ENCODE results near the gene CDH4. TPM values are rescaled to one million over a fixed set of nuclear protein-coding genes. Genes with fewer than 3 reads are reported as not detected.

CDH4 gene
- total RNA-seq, 1 donor from 2014 or later, result 0.23 TPM

DNA sequence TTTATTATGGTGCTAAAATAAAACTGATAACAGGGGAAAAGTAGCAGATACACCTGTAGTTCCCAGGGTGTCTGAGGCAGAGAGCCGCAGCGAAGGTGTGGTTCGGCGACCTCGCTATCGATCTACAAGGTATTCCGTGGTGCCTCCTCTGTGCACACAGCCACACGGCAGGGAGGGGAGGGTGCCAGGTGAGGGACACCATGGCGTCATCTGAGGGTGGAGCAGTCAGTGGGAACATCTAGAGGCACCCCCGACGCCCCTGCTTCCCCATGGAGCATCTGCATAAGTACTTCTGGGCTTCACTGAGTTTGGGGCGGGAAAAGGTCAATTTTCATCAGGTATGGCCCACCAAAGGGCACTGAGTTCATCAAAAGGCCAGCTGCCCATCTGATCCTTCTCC is 570.3 kb downstream of the CDH4 start:
- TF ChIP-seq, protein P1, sequence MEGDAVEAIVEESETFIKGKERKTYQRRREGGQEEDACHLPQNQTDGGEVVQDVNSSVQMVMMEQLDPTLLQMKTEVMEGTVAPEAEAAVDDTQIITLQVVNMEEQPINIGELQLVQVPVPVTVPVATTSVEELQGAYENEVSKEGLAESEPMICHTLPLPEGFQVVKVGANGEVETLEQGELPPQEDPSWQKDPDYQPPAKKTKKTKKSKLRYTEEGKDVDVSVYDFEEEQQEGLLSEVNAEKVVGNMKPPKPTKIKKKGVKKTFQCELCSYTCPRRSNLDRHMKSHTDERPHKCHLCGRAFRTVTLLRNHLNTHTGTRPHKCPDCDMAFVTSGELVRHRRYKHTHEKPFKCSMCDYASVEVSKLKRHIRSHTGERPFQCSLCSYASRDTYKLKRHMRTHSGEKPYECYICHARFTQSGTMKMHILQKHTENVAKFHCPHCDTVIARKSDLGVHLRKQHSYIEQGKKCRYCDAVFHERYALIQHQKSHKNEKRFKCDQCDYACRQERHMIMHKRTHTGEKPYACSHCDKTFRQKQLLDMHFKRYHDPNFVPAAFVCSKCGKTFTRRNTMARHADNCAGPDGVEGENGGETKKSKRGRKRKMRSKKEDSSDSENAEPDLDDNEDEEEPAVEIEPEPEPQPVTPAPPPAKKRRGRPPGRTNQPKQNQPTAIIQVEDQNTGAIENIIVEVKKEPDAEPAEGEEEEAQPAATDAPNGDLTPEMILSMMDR (IDR thresholded peaks at IDR 0.05; ENCODE audit: unreplicated experiment), result no peak
- no peak for DNase-seq (ENCODE audit: low spot score)
- no peaks in the 10 kb centered on the region for H3K27me3 Mint-ChIP-seq (ENCODE audit: unreplicated experiment)
- no peaks in the 10 kb centered on the region for H3K9me3 Mint-ChIP-seq (ENCODE audit: unreplicated experiment)
- no peak overlapping the region for H3K4me3 Mint-ChIP-seq (ENCODE audit: unreplicated experiment)
- H3K27ac Mint-ChIP-seq (ENCODE audit: unreplicated experiment), result no peak overlapping the region
- no peaks in the 10 kb centered on the region for H3K4me1 Mint-ChIP-seq (ENCODE audit: unreplicated experiment)
- H3K36me3 Mint-ChIP-seq (ENCODE audit: low read depth, unreplicated experiment), result no peaks in the 10 kb centered on the region

DNA sequence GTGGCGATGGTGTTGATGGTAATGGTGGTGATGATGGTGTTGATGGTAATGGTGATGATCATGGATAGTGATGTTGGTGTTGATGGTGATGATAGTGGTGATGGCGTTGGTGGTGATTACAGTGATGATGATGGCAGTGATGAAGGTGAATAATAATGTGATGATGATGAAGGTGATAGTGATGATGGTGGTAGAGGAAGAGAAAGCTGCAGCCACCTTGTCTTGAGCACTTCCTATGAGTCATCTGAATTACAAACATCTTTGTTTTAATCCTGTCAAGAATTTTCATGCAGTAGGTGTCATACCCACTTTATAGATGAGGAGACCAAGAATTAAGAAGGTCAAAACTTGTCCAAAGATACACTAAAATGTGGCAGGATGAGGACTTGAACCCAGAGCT is 571.2 kb downstream of the CDH4 start:
- H3K4me3 Mint-ChIP-seq (ENCODE audit: unreplicated experiment), result no peak overlapping the region
- H3K27ac Mint-ChIP-seq (ENCODE audit: unreplicated experiment), result no peak overlapping the region
- DNase-seq (ENCODE audit: low spot score), result no peak
- H3K27me3 Mint-ChIP-seq (ENCODE audit: unreplicated experiment), result no peaks in the 10 kb centered on the region
- TF ChIP-seq, protein P1 (IDR thresholded peaks at IDR 0.05; ENCODE audit: unreplicated experiment), result no peak
- no peaks in the 10 kb centered on the region for H3K36me3 Mint-ChIP-seq (ENCODE audit: low read depth, unreplicated experiment)
- H3K4me1 Mint-ChIP-seq (ENCODE audit: unreplicated experiment), result no peaks in the 10 kb centered on the region
- H3K9me3 Mint-ChIP-seq (ENCODE audit: unreplicated experiment), result no peaks in the 10 kb centered on the region

DNA sequence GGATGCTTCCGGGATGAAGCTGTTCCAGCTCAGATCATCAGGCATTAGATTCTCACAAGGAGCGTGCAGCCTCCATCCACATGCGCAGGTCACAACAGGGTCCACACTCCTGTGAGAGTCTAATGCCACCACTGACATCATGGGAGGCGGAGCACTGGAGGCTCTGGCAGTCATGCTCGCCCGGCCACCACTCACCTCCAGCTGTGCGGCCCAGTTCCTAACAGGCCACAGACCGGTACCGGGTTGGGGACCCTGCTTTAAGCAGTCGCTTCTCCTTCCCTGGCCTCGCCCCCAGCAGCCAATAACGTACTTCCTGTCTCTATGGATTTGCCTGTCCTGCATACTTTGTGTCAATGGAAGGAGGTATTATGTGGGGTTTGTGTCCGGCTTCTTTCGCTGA is 576.8 kb downstream of the CDH4 start:
- no peaks in the 10 kb centered on the region for H3K4me1 Mint-ChIP-seq (ENCODE audit: unreplicated experiment)
- no peak for DNase-seq (ENCODE audit: low spot score)
- TF ChIP-seq, protein P1 (IDR thresholded peaks at IDR 0.05; ENCODE audit: unreplicated experiment), result no peak
- no peak overlapping the region for H3K27ac Mint-ChIP-seq (ENCODE audit: unreplicated experiment)
- H3K36me3 Mint-ChIP-seq (ENCODE audit: low read depth, unreplicated experiment), result no peaks in the 10 kb centered on the region
- H3K9me3 Mint-ChIP-seq (ENCODE audit: unreplicated experiment), result no peaks in the 10 kb centered on the region
- H3K27me3 Mint-ChIP-seq (ENCODE audit: unreplicated experiment), result peaks cover 5% of the 10 kb centered on the region
- no peak overlapping the region for H3K4me3 Mint-ChIP-seq (ENCODE audit: unreplicated experiment)

DNA sequence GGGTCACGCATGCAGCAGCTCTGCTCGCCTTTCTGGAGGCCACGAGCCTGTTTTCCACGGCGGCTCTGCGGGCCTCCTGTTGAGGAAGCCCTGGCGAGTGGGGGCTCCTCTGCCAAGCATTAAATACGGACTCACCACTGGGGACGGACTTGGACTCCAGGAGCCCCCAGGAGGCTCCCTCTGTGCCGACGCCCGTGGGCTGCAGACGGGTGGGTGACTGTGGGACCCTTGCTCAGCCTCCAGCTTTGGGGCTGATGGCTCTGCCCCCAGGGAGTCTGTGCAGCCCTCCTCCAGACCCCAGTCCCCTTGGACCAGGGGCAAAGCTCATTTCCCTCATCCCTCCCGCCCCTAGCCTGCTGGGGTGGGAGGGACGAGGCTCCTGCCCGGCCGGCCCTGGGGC is 577.5 kb downstream of the CDH4 start:
- no peak for DNase-seq (ENCODE audit: low spot score)
- H3K9me3 Mint-ChIP-seq (ENCODE audit: unreplicated experiment), result no peaks in the 10 kb centered on the region
- no peak overlapping the region for H3K4me3 Mint-ChIP-seq (ENCODE audit: unreplicated experiment)
- peaks cover 7% of the 10 kb centered on the region for H3K27me3 Mint-ChIP-seq (ENCODE audit: unreplicated experiment)
- H3K27ac Mint-ChIP-seq (ENCODE audit: unreplicated experiment), result no peak overlapping the region
- TF ChIP-seq, protein P1 (IDR thresholded peaks at IDR 0.05; ENCODE audit: unreplicated experiment), result no peak
- no peaks in the 10 kb centered on the region for H3K36me3 Mint-ChIP-seq (ENCODE audit: low read depth, unreplicated experiment)
- no peaks in the 10 kb centered on the region for H3K4me1 Mint-ChIP-seq (ENCODE audit: unreplicated experiment)

DNA sequence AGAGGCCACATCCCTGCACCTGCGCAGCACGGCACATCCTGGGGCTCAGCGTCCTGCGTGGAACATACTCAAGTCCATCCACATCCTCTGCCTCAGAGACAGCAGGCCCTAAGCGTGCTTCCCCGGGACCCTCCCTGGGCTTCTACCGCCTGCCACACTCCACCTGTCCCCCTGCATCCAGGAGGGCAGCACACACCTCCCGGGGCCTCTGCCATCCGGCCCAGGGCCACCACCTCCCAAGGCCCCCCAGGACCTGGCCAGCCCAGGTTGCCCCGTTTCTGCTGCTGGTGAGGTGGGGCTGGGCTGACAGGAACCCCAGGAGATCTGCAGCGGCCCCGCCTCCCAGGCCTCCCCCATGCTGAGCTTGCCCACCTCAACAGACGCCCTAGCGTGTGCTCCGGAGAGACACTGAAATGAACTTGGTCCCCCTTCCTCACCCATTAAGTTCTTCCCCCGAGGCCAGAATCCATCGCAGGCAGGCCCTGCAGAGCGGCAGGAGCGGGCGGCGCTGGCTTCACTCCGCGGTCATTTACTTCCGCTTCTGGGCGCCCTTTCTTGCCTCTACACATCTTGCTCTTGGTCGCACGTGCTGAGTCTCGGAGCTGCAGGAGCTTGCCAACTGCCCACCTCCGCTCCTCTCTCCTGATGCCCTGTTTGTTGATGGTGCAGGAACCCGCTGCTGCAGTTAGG is 578.3 kb downstream of the CDH4 start:
- peaks cover 7% of the 10 kb centered on the region for H3K27me3 Mint-ChIP-seq (ENCODE audit: unreplicated experiment)
- H3K27ac Mint-ChIP-seq (ENCODE audit: unreplicated experiment), result no peak overlapping the region
- TF ChIP-seq, protein P1 (IDR thresholded peaks at IDR 0.05; ENCODE audit: unreplicated experiment), result no peak
- H3K4me3 Mint-ChIP-seq (ENCODE audit: unreplicated experiment), result no peak overlapping the region
- no peaks in the 10 kb centered on the region for H3K36me3 Mint-ChIP-seq (ENCODE audit: low read depth, unreplicated experiment)
- H3K4me1 Mint-ChIP-seq (ENCODE audit: unreplicated experiment), result no peaks in the 10 kb centered on the region
- H3K9me3 Mint-ChIP-seq (ENCODE audit: unreplicated experiment), result no peaks in the 10 kb centered on the region
- no peak for DNase-seq (ENCODE audit: low spot score)

Measured in endothelial cell (in vitro differentiated cells).